OCI-LY7 (cell line): ENCODE results near the gene ATG4B. TPM values are rescaled to one million over a fixed set of nuclear protein-coding genes. Genes with fewer than 3 reads are reported as not detected.

Source experiments
- BruUV-seq: library from RNA; stranded (reverse); fragments of 400-500 nt; replicated peaks from 2 replicates; lab custom pipeline; 2021; lab: Mats Ljungman, UMichigan
- CTCF ChIA-PET: fragments of 300-600 bp; sonication (Branson Sonifier 250); formaldehyde crosslinking; loops from one replicate; lab custom pipeline; 2022; ENCODE audit warnings: antibody characterized with exemption; ENCODE audit not compliant: unreplicated experiment; lab: Charles Lee
- POLR2A ChIA-PET: fragments of 300-600 bp; sonication (Branson Sonifier 250); formaldehyde crosslinking; loops from one replicate; lab custom pipeline; 2022; ENCODE audit warnings: antibody characterized with exemption; lab: Charles Lee
- DNase-seq: peaks from one replicate; pipeline ENCODE4 v3.0.0-alpha.2; 2015; ENCODE audit warnings: low spot score
- H2AFZ ChIP-seq: fragments of 200-600 bp; sonication (generic), shearing (Covaris generic); 2 replicates; pipeline ENCODE4 v1.6.1; 2014; ENCODE audit warnings: mild to moderate bottlenecking, antibody characterized with exemption, low read length, moderate library complexity
- H3K27ac ChIP-seq: fragments of 200-600 bp; sonication (generic); 2 replicates; pipeline ENCODE4 v1.5.1; 2014; ENCODE audit warnings: mixed run types, low read depth, mild to moderate bottlenecking, moderate library complexity, low read length, inconsistent platforms; ENCODE audit not compliant: poor library complexity, severe bottlenecking
- H3K36me3 ChIP-seq: fragments of 200-600 bp; sonication (generic); 2 replicates; pipeline ENCODE4 v1.6.1; 2014; ENCODE audit warnings: mild to moderate bottlenecking, antibody characterized with exemption, low read length, moderate library complexity, mixed read lengths; ENCODE audit not compliant: insufficient read depth
- H3K4me1 ChIP-seq: fragments of 200-600 bp; sonication (generic); 2 replicates; pipeline ENCODE4 v1.5.1; 2014; ENCODE audit warnings: mild to moderate bottlenecking, low read length; ENCODE audit not compliant: insufficient read depth, poor library complexity, severe bottlenecking
- H3K4me2 ChIP-seq: fragments of 200-600 bp; sonication (generic); 2 replicates; pipeline ENCODE4 v1.6.1; 2014; ENCODE audit warnings: mild to moderate bottlenecking, low read length
- H3K4me3 ChIP-seq: fragments of 200-600 bp; sonication (generic); 2 replicates; pipeline ENCODE4 v1.5.1; 2014; ENCODE audit warnings: mild to moderate bottlenecking, low read depth, low read length; ENCODE audit not compliant: poor library complexity, severe bottlenecking
- H3K79me2 ChIP-seq: fragments of 200-600 bp; sonication (generic); 2 replicates; pipeline ENCODE4 v1.6.1; 2016; ENCODE audit warnings: low read depth, mild to moderate bottlenecking, low read length, moderate library complexity, mixed read lengths; ENCODE audit not compliant: insufficient read depth
- H3K9me2 ChIP-seq: fragments of 200-600 bp; sonication (generic); 2 replicates; pipeline ENCODE4 v1.6.1; 2016; ENCODE audit warnings: mild to moderate bottlenecking, low read length, mixed read lengths; ENCODE audit not compliant: insufficient read depth
- H3K9me3 ChIP-seq: fragments of 200-600 bp; sonication (generic); 2 replicates; pipeline ENCODE4 v1.6.1; 2014; ENCODE audit warnings: mild to moderate bottlenecking, mixed run types, low read length, mixed read lengths
- H4K20me1 ChIP-seq: fragments of 200-600 bp; sonication (generic); 2 replicates; pipeline ENCODE4 v1.6.1; 2014; ENCODE audit warnings: mild to moderate bottlenecking, antibody characterized with exemption, low read length, moderate library complexity, mixed read lengths; ENCODE audit not compliant: insufficient read depth
- EZH2phosphoT487 ChIP-seq: fragments of 200-600 bp; sonication (generic); IDR thresholded peaks from 2 replicates; pipeline ENCODE4 v1.6.1; 2018; ENCODE audit warnings: low read depth, borderline replicate concordance, mild to moderate bottlenecking, mixed run types, antibody characterized with exemption, low read length, moderate library complexity, mixed read lengths
- intact Hi-C: fragments of 100-400 bp; cut with micrococcal nuclease; formaldehyde crosslinking; loops from one replicate; pipeline ENCODE4 v1.10.0; 2022; ENCODE audit not compliant: unreplicated experiment
- total RNA-seq, 2 experiments: library from RNA; depleted of rRNA in 1 of 2; stranded (reverse); fragments of >200 nt in 1 of 2; shearing (Covaris generic) in 1 of 2; gene quantifications; 2 replicates each; pipeline ENCODE4 v1.2.3, GENCODE V29; 2014 to 2022
- TF ChIP-seq, protein P1 (sequence below): fragments of 200-600 bp; sonication (generic); conservative IDR thresholded peaks from 2 replicates; pipeline ENCODE4 v1.5.1; 2014; ENCODE audit warnings: mild to moderate bottlenecking, antibody characterized with exemption, low read length, moderate library complexity, mixed read lengths

The ATG4B gene
- total RNA-seq, 2 experiments from 2014 or later = 72.4 to 133 TPM

- H4K20me1 ChIP-seq = peaks cover 8% of the 10 kb centered on the region; the same call in 1 of the 2 replicates
- intact Hi-C loops = no loop called here
- H3K4me2 ChIP-seq = no peak overlapping the region
- H3K36me3 ChIP-seq = peaks cover 60% of the 10 kb centered on the region
- BruUV-seq = no TSS peak
- ChIA-PET POLR2A (no interaction called here), CTCF (no interaction called here)
- H3K4me3 ChIP-seq = no peak overlapping the region
- no peak overlapping the region for H3K27ac ChIP-seq
- H3K79me2 ChIP-seq = peaks cover 42% of the 10 kb centered on the region
- no peak for DNase-seq
- no peaks in the 10 kb centered on the region for H3K9me3 ChIP-seq
- TF ChIP-seq EZH2phosphoT487 = no peak
- TF ChIP-seq, protein P1, sequence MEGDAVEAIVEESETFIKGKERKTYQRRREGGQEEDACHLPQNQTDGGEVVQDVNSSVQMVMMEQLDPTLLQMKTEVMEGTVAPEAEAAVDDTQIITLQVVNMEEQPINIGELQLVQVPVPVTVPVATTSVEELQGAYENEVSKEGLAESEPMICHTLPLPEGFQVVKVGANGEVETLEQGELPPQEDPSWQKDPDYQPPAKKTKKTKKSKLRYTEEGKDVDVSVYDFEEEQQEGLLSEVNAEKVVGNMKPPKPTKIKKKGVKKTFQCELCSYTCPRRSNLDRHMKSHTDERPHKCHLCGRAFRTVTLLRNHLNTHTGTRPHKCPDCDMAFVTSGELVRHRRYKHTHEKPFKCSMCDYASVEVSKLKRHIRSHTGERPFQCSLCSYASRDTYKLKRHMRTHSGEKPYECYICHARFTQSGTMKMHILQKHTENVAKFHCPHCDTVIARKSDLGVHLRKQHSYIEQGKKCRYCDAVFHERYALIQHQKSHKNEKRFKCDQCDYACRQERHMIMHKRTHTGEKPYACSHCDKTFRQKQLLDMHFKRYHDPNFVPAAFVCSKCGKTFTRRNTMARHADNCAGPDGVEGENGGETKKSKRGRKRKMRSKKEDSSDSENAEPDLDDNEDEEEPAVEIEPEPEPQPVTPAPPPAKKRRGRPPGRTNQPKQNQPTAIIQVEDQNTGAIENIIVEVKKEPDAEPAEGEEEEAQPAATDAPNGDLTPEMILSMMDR = no peak
- H3K4me1 ChIP-seq = no peaks in the 10 kb centered on the region
- no peak overlapping the region for H2AFZ ChIP-seq
- no peaks in the 10 kb centered on the region for H3K9me2 ChIP-seq
These were observed 12.4 kb downstream of the ATG4B start for GRCh38 chr2:241649927-241650326.

- Histone ChIP-seq H3K79me2 (peaks cover 22% of the 10 kb centered on the region; the same call in 1 of the 2 replicates), H3K36me3 (peaks cover 60% of the 10 kb centered on the region)
These were observed 14.6 kb downstream of the ATG4B start for GRCh38 chr2:241652142-241652541.

DNA sequence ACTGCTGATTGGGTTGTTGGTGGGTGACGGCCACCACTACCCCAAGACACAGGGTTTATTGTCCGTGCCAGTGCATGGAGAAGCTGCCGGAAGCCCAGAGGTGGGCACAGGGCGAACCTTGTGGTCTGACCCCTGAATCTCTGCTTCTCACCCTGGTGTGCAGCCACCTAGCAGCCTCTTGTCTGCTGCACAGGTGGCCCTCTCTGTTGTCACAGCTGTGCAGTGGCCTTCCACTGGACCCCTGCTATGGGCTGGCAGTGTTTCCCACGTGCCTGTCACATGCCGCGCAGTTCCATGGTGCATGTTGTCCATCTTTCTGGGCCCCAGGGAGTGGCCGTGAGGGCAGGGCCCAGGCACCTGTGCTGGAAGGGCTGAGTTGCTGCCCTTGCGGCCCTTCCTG is 15.2 kb downstream of the ATG4B start:
- no peaks in the 10 kb centered on the region for H3K9me2 ChIP-seq
- no peaks in the 10 kb centered on the region for H3K4me1 ChIP-seq
- DNase-seq = no peak
- H3K27ac ChIP-seq = no peak overlapping the region
- no peaks in the 10 kb centered on the region for H3K9me3 ChIP-seq
- H3K4me2 ChIP-seq = no peak overlapping the region
- POLR2A ChIA-PET = no interaction called here
- intact Hi-C loops = no loop called here
- BruUV-seq = no TSS peak
- CTCF ChIA-PET = no interaction called here
- H3K79me2 ChIP-seq = peaks cover 18% of the 10 kb centered on the region; the same call in 1 of the 2 replicates
- H3K4me3 ChIP-seq = no peak overlapping the region
- TF ChIP-seq, protein P1 = no peak
- TF ChIP-seq EZH2phosphoT487 = no peak
- H2AFZ ChIP-seq = no peak overlapping the region
- peaks cover 63% of the 10 kb centered on the region for H3K36me3 ChIP-seq
- no peaks in the 10 kb centered on the region for H4K20me1 ChIP-seq

More at GRCh38 chr2:241652142-241652541, 14.6 kb downstream of the ATG4B start:
- no peaks in the 10 kb centered on the region for H4K20me1 ChIP-seq
- no peak overlapping the region for H2AFZ ChIP-seq
- no peak overlapping the region for H3K4me3 ChIP-seq
- H3K4me1 ChIP-seq = no peaks in the 10 kb centered on the region
- DNase-seq = no peak
- no peaks in the 10 kb centered on the region for H3K9me2 ChIP-seq
- intact Hi-C loops = no loop called here
- H3K4me2 ChIP-seq = no peak overlapping the region
- CTCF ChIA-PET = no interaction called here
- H3K27ac ChIP-seq = no peak overlapping the region
- POLR2A ChIA-PET = no interaction called here
- no TSS peak for BruUV-seq
- no peaks in the 10 kb centered on the region for H3K9me3 ChIP-seq
- TF ChIP-seq, protein P1 = no peak
- TF ChIP-seq EZH2phosphoT487 = no peak
